Large intestine (tissue), 3 donors: ENCODE data around the gene NDOR1. TPM values are rescaled to one million over a fixed set of nuclear protein-coding genes. Genes with fewer than 3 reads are reported as not detected.
"Not testable (repeated sequence)": the region's sequence is repeated elsewhere in the genome, so short reads cannot be mapped to it uniquely, and the experiment has no call there.

Source experiments
- DNase-seq, 2 donors: peaks; one replicate each; pipeline versions ENCODE4 v3.0.0 to v3.0.0-alpha.2; 2013
- H3K27ac ChIP-seq: one replicate; pipeline ENCODE4 v1.5.1; 2013; ENCODE audit warnings: low read length
- H3K27me3 ChIP-seq: 2 replicates; pipeline ENCODE4 v1.6.1; 2013; ENCODE audit warnings: low read length; ENCODE audit not compliant: control insufficient read depth, insufficient read depth
- H3K36me3 ChIP-seq: 2 replicates; pipeline ENCODE4 v1.6.1; 2013; ENCODE audit warnings: low read length; ENCODE audit not compliant: control insufficient read depth, insufficient read depth
- H3K4me1 ChIP-seq: one replicate; pipeline ENCODE4 v1.6.1; 2013; ENCODE audit warnings: low read length; ENCODE audit not compliant: control insufficient read depth, insufficient read depth
- H3K4me3 ChIP-seq: one replicate; pipeline ENCODE4 v1.5.1; 2013; ENCODE audit warnings: low read length
- H3K9me3 ChIP-seq: one replicate; pipeline ENCODE4 v1.6.1; 2013; ENCODE audit warnings: mild to moderate bottlenecking, low read depth, low read length, moderate library complexity; ENCODE audit not compliant: control insufficient read depth
- WGBS: methylation state at CpG from one replicate; pipeline ENCODE4 v1.1.5; 2013; ENCODE audit warnings: low lambda C conversion rate; ENCODE audit not compliant: insufficient coverage; 5-methylcytosine and 5-hydroxymethylcytosine counted together
- polyA plus RNA-seq: library from polyadenylated mRNA; unstranded; fragments of 120-200 nt; gene quantifications from one replicate; pipeline ENCODE4 v1.2.1, GENCODE V29; 2013

NDOR1 gene
- polyA plus RNA-seq, 1 donor, result 12.1 TPM

DNA sequence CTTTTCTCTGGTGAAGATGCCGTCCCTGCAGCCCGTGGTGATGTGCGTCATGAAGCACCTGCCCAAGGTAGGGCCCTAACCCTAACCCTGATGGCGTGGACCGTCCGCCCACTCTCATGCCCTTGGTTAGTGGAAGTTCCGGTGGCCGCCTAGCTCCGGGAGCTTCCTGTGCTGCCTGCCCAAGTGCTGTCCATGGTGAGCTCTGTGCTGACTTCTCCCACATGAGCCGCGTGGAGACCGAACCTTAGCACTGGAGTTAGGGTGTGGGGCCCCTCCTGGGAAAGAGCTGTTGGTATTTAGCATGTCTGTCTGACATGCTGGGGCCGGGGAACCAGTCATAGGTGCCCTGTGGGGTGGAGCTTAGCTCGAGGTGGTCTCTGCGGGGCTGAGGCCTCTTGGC is 50.9 kb downstream of the NDOR1 start:
- Histone ChIP-seq H3K9me3 (no peaks in the 10 kb centered on the region), H3K36me3 (peaks cover 19% of the 10 kb centered on the region), H3K4me3 (peak overlapping the region; percentile 89), H3K27ac (no peak overlapping the region), H3K4me1 (peaks cover 35% of the 10 kb centered on the region), H3K27me3 (no peaks in the 10 kb centered on the region)
- 100% methylated on average over 4 of the region's 15 CpGs for WGBS
- DNase-seq, result no peak

GRCh38 chr9:137256856-137257255 is 51.4 kb downstream of the NDOR1 start:
- Histone ChIP-seq H3K27ac (no peak overlapping the region), H3K4me1 (peaks cover 34% of the 10 kb centered on the region), H3K27me3 (no peaks in the 10 kb centered on the region), H3K9me3 (peaks cover 2% of the 10 kb centered on the region), H3K4me3 (no peak overlapping the region), H3K36me3 (peaks cover 23% of the 10 kb centered on the region)
- WGBS, result no CpG with 5 or more reads among the region's 15 CpGs
- DNase-seq, result no peak

GRCh38 chr9:137262173-137262908 is 56.8 kb downstream of the NDOR1 start:
- not testable (repeated sequence) for DNase-seq

DNA sequence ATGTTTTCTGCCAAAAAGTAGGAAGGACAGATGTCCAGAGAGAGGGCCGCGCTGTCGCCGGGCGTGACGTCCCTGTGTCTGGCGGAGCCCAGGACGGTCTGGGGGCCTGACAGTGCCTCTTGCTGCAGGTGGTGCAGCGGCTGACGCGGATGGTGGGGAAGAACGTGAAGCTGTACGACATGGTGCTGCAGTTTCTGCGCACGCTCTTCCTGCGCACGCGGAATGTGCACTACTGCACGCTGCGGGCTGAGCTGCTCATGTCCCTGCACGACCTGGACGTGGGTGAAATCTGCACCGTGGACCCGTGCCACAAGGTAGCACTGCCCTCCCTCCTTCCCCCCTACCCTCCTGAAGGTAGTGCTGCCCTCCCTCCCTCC is 57.4 kb downstream of the NDOR1 start:
- Histone ChIP-seq H3K36me3 (peaks cover 53% of the 10 kb centered on the region), H3K27me3 (no peaks in the 10 kb centered on the region), H3K4me1 (no peaks in the 10 kb centered on the region), H3K4me3 (no peak overlapping the region), H3K27ac (no peak overlapping the region), H3K9me3 (peaks cover 5% of the 10 kb centered on the region)
- no peak for DNase-seq
- no CpG with 5 or more reads among the region's 24 CpGs for WGBS

More at GRCh38 chr9:137262173-137262908, 56.8 kb downstream of the NDOR1 start:
- WGBS, result 80% methylated on average over 1 of the region's 15 CpGs
- not testable (repeated sequence) for H3K27me3 ChIP-seq, H3K9me3 ChIP-seq, H3K27ac ChIP-seq, H3K4me1 ChIP-seq, H3K4me3 ChIP-seq
- peaks cover 52% of the 10 kb centered on the region for H3K36me3 ChIP-seq

DNA sequence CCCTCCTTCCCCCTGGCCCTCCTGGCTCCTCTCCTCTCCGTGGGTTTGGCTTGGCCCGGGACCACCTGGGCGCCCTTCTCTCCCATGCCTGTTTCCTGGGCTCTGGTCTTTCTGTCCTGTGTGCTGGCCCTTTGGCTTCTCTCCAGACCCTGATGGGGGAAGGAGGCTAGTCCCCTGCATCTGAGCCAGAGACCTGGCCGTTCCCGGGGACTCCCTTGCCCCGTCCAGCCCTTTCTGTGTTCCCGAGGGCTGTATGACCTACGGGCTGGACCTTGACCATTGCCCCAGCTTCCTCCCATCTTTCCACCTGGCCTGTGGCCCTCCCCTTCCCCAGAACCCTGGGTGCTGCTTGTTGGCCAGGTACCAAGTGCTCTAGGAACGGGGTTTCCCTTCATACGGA is 58.0 kb downstream of the NDOR1 start:
- peaks cover 5% of the 10 kb centered on the region for H3K9me3 ChIP-seq
- H3K27ac ChIP-seq, result no peak overlapping the region
- peaks cover 53% of the 10 kb centered on the region for H3K36me3 ChIP-seq
- H3K4me1 ChIP-seq, result no peaks in the 10 kb centered on the region
- 93% methylated on average over 3 of the region's 10 CpGs for WGBS
- H3K4me3 ChIP-seq, result no peak overlapping the region
- H3K27me3 ChIP-seq, result no peaks in the 10 kb centered on the region
- no peak for DNase-seq

DNA sequence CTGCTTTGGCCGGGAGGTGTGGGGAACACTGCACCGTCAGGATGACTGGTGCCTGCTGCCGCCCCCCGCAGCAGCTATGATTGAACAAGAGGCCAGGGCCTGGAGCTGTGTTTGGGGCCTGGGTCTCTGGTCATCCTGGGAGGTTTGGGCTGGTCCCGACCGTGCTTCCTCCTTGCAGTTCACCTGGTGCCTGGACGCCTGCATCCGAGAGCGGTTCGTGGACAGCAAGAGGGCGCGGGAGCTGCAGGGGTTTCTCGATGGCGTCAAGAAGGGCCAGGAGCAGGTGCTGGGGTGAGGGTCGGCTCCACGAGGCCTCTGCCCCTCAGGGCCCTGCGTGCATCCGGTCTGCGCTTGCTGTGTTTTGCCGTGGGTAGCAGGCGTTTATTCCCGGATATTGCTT is 58.6 kb downstream of the NDOR1 start:
- H3K9me3 ChIP-seq, result peaks cover 5% of the 10 kb centered on the region
- H3K27ac ChIP-seq, result no peak overlapping the region
- peaks cover 56% of the 10 kb centered on the region for H3K36me3 ChIP-seq
- no peak overlapping the region for H3K4me3 ChIP-seq
- DNase-seq, result no peak
- H3K4me1 ChIP-seq, result no peaks in the 10 kb centered on the region
- WGBS, result no CpG with 5 or more reads among the region's 22 CpGs
- no peaks in the 10 kb centered on the region for H3K27me3 ChIP-seq

DNA sequence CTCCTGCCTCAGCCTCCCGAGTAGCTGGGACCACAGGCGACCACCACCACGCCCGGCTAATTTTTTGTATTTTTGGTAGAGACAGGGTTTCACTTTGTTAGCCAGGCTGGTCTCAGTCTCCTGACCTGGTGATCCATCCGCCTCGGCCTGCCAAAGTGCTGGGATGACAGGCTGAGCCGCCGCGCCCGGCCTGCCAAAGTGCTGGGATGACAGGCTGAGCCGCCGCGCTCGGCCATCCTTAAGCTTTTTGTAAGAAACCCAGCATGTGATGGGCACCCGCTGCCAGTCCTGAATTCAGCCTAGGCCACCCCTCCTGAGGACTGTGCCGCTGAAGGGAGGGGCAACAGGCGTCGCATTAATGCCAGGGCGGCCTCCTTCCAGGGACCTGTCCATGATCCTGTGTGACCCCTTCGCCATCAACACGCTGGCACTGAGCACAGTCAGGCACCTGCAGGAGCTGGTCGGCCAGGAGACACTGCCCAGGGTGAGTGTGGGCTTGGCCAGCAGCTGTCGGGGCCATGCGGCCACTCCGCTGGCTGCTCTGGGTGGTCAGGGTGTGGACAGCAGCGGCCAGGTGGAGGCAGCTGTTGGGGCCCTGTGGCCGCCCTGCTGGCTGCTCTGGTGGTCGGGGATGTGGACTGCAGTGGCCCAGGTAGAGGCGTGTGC is 60.1 kb downstream of the NDOR1 start:
- DNase-seq, result no peak
- WGBS, result no CpG with 5 or more reads among the region's 29 CpGs
- H3K4me1 ChIP-seq, result no peaks in the 10 kb centered on the region
- H3K4me3 ChIP-seq, result no peak overlapping the region
- H3K9me3 ChIP-seq, result peaks cover 5% of the 10 kb centered on the region
- peaks cover 63% of the 10 kb centered on the region for H3K36me3 ChIP-seq
- H3K27me3 ChIP-seq, result no peaks in the 10 kb centered on the region
- H3K27ac ChIP-seq, result no peak overlapping the region

GRCh38 chr9:137266162-137266527 is 60.6 kb downstream of the NDOR1 start:
- peaks cover 7% of the 10 kb centered on the region for H3K9me3 ChIP-seq
- no peaks in the 10 kb centered on the region for H3K27me3 ChIP-seq
- DNase-seq, result no peak
- H3K4me3 ChIP-seq, result no peak overlapping the region
- H3K36me3 ChIP-seq, result peaks cover 68% of the 10 kb centered on the region
- no peaks in the 10 kb centered on the region for H3K4me1 ChIP-seq
- no peak overlapping the region for H3K27ac ChIP-seq
- no CpG with 5 or more reads among the region's 15 CpGs for WGBS

Other genes with a start within 250 kb of the NDOR1 start
- 4.6 TPM for gene PTGDS, start 228.2 kb upstream of the NDOR1 start, polyA plus RNA-seq
- gene LCNL1, start 222.7 kb upstream of the NDOR1 start, polyA plus RNA-seq, result 0.09 TPM
- 38.9 TPM for gene PAXX, start 213.3 kb upstream of the NDOR1 start, polyA plus RNA-seq
- gene CLIC3, start 209.1 kb upstream of the NDOR1 start, polyA plus RNA-seq, result 3.6 TPM
- gene ABCA2, start 177.5 kb upstream of the NDOR1 start, polyA plus RNA-seq, result 25.3 TPM
- gene FUT7, start 173.6 kb upstream of the NDOR1 start, polyA plus RNA-seq, result 0.69 TPM
- gene NPDC1, start 159.5 kb upstream of the NDOR1 start, polyA plus RNA-seq, result 42.7 TPM
- gene ENTPD2, start 151.6 kb upstream of the NDOR1 start, polyA plus RNA-seq, result 9.9 TPM
- 12.1 TPM for gene SAPCD2, start 135.1 kb upstream of the NDOR1 start, polyA plus RNA-seq
- gene UAP1L1, start 128.2 kb upstream of the NDOR1 start, polyA plus RNA-seq, result 32.4 TPM
- 39.5 TPM for gene MAN1B1, start 118.7 kb upstream of the NDOR1 start, polyA plus RNA-seq
- 196 TPM for gene DPP7, start 91.0 kb upstream of the NDOR1 start, polyA plus RNA-seq
- 2.6 TPM for gene GRIN1, start 66.5 kb upstream of the NDOR1 start, polyA plus RNA-seq
- 12.0 TPM for gene LRRC26, start 35.6 kb upstream of the NDOR1 start, polyA plus RNA-seq
- not detected for gene TMEM210, start 33.6 kb upstream of the NDOR1 start, polyA plus RNA-seq
- 47.0 TPM for gene ANAPC2, start 17.1 kb upstream of the NDOR1 start, polyA plus RNA-seq
- gene SSNA1, start 17.0 kb upstream of the NDOR1 start, polyA plus RNA-seq, result 66.0 TPM
- gene TPRN, start 5.0 kb upstream of the NDOR1 start, polyA plus RNA-seq, result 32.1 TPM
- 33.1 TPM for gene TMEM203, start 52 bp upstream of the NDOR1 start, polyA plus RNA-seq
- 11.0 TPM for gene RNF208, start 16.5 kb downstream of the NDOR1 start, polyA plus RNA-seq
- 71.7 TPM for gene CYSRT1, start 19.5 kb downstream of the NDOR1 start, polyA plus RNA-seq
- gene RNF224, start 21.8 kb downstream of the NDOR1 start, polyA plus RNA-seq, result 87.5 TPM
- 36.9 TPM for gene SLC34A3, start 25.2 kb downstream of the NDOR1 start, polyA plus RNA-seq
- 402 TPM for gene TUBB4B, start 35.6 kb downstream of the NDOR1 start, polyA plus RNA-seq
- gene STPG3, start 45.6 kb downstream of the NDOR1 start, polyA plus RNA-seq, result 3.4 TPM
- gene NELFB, start 49.6 kb downstream of the NDOR1 start, polyA plus RNA-seq, result 45.9 TPM
- 18.4 TPM for gene TOR4A, start 72.0 kb downstream of the NDOR1 start, polyA plus RNA-seq
- gene NRARP, start 96.6 kb downstream of the NDOR1 start, polyA plus RNA-seq, result 32.4 TPM
- gene EXD3, start 217.5 kb downstream of the NDOR1 start, polyA plus RNA-seq, result 36.5 TPM
- 11.8 TPM for gene NOXA1, start 217.7 kb downstream of the NDOR1 start, polyA plus RNA-seq
- gene ENTPD8, start 235.7 kb downstream of the NDOR1 start, polyA plus RNA-seq, result 14.2 TPM